HL-60 (cell line): ENCODE measurements around the gene LCNL1.

Source experiments
- DNase-seq, 2 experiments: peaks; one replicate each; pipeline ENCODE4 v3.0.0-alpha.2; 2010 to 2020; ENCODE audit warnings: low read depth in 1 of 2, low spot score in 1 of 2
- H3K27ac ChIP-seq: fragments of 250-450 bp; sonication (Bioruptor Pico); replicated peaks from 2 replicates; pipeline ENCODE4 v1.5.1; 2020; ENCODE audit warnings: mild to moderate bottlenecking, moderate library complexity
- H3K27me3 ChIP-seq: fragments of 250-450 bp; sonication (Bioruptor Pico); 2 replicates; pipeline ENCODE4 v1.5.1; 2021; ENCODE audit warnings: mild to moderate bottlenecking, moderate library complexity; ENCODE audit not compliant: insufficient read depth, poor library complexity, severe bottlenecking
- H3K4me3 ChIP-seq: replicated peaks from 2 replicates; pipeline ENCODE4 v1.5.1; 2011; ENCODE audit warnings: mild to moderate bottlenecking, control low read depth, low read length; ENCODE audit not compliant: insufficient read depth
- GABPA ChIP-seq: IDR thresholded peaks from 2 replicates; pipeline ENCODE4 v1.6.1; 2012; ENCODE audit warnings: low read depth
- POLR2AphosphoS5 ChIP-seq: IDR thresholded peaks from 2 replicates; pipeline ENCODE4 v1.6.1; 2012; ENCODE audit warnings: low read depth
- SPI1 ChIP-seq: IDR thresholded peaks from 2 replicates; pipeline ENCODE4 v1.6.1; 2012; ENCODE audit warnings: low read depth, mild to moderate bottlenecking, borderline replicate concordance
- TF ChIP-seq, protein P1 (sequence below): IDR thresholded peaks from one replicate; pipeline ENCODE4 v1.5.1; 2011; ENCODE audit warnings: low read length, control low read depth, inconsistent platforms; ENCODE audit not compliant: insufficient read depth
- TF ChIP-seq, protein P2 (sequence below): IDR thresholded peaks from 2 replicates; pipeline ENCODE4 v1.6.1; 2012; ENCODE audit warnings: low read depth; ENCODE audit not compliant: insufficient replicate concordance

Gene LCNL1

GRCh38 chr9:136957461-136957860, 25.3 kb upstream of the LCNL1 start:
- TF ChIP-seq, protein P1, sequence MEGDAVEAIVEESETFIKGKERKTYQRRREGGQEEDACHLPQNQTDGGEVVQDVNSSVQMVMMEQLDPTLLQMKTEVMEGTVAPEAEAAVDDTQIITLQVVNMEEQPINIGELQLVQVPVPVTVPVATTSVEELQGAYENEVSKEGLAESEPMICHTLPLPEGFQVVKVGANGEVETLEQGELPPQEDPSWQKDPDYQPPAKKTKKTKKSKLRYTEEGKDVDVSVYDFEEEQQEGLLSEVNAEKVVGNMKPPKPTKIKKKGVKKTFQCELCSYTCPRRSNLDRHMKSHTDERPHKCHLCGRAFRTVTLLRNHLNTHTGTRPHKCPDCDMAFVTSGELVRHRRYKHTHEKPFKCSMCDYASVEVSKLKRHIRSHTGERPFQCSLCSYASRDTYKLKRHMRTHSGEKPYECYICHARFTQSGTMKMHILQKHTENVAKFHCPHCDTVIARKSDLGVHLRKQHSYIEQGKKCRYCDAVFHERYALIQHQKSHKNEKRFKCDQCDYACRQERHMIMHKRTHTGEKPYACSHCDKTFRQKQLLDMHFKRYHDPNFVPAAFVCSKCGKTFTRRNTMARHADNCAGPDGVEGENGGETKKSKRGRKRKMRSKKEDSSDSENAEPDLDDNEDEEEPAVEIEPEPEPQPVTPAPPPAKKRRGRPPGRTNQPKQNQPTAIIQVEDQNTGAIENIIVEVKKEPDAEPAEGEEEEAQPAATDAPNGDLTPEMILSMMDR: no peak
- TF ChIP-seq, protein P2, sequence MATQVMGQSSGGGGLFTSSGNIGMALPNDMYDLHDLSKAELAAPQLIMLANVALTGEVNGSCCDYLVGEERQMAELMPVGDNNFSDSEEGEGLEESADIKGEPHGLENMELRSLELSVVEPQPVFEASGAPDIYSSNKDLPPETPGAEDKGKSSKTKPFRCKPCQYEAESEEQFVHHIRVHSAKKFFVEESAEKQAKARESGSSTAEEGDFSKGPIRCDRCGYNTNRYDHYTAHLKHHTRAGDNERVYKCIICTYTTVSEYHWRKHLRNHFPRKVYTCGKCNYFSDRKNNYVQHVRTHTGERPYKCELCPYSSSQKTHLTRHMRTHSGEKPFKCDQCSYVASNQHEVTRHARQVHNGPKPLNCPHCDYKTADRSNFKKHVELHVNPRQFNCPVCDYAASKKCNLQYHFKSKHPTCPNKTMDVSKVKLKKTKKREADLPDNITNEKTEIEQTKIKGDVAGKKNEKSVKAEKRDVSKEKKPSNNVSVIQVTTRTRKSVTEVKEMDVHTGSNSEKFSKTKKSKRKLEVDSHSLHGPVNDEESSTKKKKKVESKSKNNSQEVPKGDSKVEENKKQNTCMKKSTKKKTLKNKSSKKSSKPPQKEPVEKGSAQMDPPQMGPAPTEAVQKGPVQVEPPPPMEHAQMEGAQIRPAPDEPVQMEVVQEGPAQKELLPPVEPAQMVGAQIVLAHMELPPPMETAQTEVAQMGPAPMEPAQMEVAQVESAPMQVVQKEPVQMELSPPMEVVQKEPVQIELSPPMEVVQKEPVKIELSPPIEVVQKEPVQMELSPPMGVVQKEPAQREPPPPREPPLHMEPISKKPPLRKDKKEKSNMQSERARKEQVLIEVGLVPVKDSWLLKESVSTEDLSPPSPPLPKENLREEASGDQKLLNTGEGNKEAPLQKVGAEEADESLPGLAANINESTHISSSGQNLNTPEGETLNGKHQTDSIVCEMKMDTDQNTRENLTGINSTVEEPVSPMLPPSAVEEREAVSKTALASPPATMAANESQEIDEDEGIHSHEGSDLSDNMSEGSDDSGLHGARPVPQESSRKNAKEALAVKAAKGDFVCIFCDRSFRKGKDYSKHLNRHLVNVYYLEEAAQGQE: no peak
- DNase-seq: no peak
- Histone ChIP-seq H3K27ac (no peak overlapping the region), H3K27me3 (no peaks in the 10 kb centered on the region), H3K4me3 (no peak overlapping the region)

- Histone ChIP-seq H3K4me3 (no peak overlapping the region), H3K27me3 (no peaks in the 10 kb centered on the region), H3K27ac (no peak overlapping the region)
- DNase-seq: no peak
- TF ChIP-seq, protein P2: no peak
- no peak for TF ChIP-seq GABPA
- TF ChIP-seq POLR2AphosphoS5: no peak
- TF ChIP-seq SPI1: no peak
- TF ChIP-seq, protein P1: no peak
These were observed 24.9 kb upstream of the LCNL1 start for GRCh38 chr9:136957901-136958300.

DNA sequence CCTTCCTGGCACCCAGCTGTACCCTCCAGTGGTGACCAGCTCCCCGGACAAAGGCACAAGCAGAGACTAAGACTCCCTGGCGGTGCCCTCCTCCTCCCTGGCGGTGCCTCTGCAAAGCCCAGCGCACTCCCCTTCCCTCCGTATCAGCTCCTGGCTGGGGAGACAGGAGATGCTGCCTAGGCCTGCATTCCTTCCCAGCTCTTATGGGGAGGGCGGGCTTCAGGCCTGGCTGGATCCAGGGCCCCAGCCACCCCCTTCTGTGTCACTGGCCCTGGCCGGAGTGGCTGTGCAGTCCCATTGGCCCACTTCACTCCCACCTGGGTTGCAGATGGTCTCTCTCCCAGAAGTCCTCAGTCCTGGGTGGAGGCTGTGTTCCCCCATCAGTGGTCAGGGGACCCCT, 24.3 kb upstream of the LCNL1 start:
- no peaks in the 10 kb centered on the region for H3K27me3 ChIP-seq

More for the DNA sequence above, 24.3 kb upstream of the LCNL1 start:
- DNase-seq: no peak
- Histone ChIP-seq H3K27ac (no peak overlapping the region), H3K4me3 (no peak overlapping the region)
- TF ChIP-seq GABPA: no peak
- no peak for TF ChIP-seq POLR2AphosphoS5
- TF ChIP-seq, protein P1: no peak
